OCI-LY7 (cell line): ENCODE results near the gene ABHD8.

ENCODE experiments used
- EZH2phosphoT487 ChIP-seq: fragments of 200-600 bp; sonication (generic); IDR thresholded peaks from 2 replicates; pipeline ENCODE4 v1.6.1; 2018; ENCODE audit warnings: low read depth, borderline replicate concordance, mild to moderate bottlenecking, mixed run types, antibody characterized with exemption, low read length, moderate library complexity, mixed read lengths
- TF ChIP-seq, protein P1 (sequence below): fragments of 200-600 bp; sonication (generic); conservative IDR thresholded peaks from 2 replicates; pipeline ENCODE4 v1.5.1; 2014; ENCODE audit warnings: mild to moderate bottlenecking, antibody characterized with exemption, low read length, moderate library complexity, mixed read lengths

DNA sequence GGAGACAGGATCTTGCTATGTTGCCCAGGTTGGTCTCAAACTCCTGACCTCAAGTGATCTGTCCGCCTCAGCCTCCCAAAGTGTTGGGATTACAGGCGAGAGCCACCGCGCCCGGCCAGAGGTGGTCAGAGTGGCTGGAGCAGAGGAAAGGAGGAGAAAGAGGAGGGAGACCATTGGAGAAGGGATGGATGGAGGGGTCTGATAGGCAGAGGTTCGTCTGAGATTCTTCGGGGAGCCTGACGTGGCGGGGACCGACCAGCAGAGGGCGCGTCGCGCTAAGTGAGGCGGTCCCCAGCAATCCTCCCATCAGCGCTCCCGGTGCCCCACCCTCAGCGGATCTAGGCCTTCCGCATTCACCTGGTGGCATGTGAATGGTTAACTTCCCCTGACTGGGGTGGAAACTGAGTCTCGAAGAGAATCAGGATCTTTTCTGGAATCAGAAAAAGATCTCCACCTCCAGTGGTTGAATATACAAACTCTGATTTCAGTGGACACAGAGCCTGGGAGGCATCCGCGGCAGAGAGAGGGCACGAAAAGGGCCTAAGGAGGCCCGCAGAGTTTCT is 43.0 kb upstream of the ABHD8 start:
- TF ChIP-seq, protein P1, sequence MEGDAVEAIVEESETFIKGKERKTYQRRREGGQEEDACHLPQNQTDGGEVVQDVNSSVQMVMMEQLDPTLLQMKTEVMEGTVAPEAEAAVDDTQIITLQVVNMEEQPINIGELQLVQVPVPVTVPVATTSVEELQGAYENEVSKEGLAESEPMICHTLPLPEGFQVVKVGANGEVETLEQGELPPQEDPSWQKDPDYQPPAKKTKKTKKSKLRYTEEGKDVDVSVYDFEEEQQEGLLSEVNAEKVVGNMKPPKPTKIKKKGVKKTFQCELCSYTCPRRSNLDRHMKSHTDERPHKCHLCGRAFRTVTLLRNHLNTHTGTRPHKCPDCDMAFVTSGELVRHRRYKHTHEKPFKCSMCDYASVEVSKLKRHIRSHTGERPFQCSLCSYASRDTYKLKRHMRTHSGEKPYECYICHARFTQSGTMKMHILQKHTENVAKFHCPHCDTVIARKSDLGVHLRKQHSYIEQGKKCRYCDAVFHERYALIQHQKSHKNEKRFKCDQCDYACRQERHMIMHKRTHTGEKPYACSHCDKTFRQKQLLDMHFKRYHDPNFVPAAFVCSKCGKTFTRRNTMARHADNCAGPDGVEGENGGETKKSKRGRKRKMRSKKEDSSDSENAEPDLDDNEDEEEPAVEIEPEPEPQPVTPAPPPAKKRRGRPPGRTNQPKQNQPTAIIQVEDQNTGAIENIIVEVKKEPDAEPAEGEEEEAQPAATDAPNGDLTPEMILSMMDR: peak; percentile 88
- no peak for TF ChIP-seq EZH2phosphoT487
